AG09319 (cell line): ENCODE results near the gene IGF2.

Experiments
- DNase-seq: peaks from one replicate; pipeline ENCODE4 v3.0.0-alpha.2; 2010; ENCODE audit warnings: low read depth; ENCODE audit errors: extremely low read depth
- TF ChIP-seq, protein P1 (sequence below): IDR thresholded peaks from 2 replicates; pipeline ENCODE4 v1.5.1; 2011; ENCODE audit warnings: low read depth, mild to moderate bottlenecking, inconsistent platforms, low read length, moderate library complexity

The IGF2 gene

DNA sequence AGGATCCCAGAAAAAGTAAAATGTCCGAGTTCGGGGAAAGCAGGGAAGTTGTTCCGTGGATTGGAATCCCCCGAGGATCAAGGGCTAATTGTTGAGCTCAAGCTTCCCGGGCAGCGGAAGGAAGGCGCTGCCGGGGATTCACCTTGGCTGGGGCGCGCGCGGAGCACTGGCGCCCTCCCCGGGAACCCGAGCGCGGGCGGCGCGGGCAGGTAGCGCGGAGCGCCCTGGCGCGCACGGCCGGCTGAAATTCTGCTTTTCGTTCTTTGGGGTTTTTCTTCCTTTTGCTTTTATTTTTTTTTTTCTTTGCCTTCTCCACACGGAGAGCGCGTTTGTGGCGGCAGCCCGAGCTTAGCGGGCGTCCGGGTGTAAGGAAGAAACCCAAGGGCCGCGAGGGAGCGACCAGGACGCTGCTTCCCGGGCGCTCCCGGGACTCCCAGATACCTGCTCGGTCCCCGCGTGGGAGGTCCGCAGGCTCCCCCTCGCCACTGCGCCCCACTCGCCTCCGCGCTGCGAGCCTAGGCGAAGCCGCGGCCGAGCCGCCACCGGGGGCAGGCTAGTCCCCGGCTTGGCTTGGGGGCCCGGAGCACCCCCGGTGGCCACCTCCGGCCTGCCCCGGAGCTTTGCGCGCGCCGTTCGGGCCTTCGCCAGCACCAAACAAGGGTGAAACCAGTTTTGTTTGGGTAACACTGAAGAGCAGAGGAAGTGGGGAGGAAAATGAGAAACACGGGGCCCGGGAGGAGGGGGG lies 4.8 kb upstream of the IGF2 start:
- no peak for DNase-seq
- TF ChIP-seq, protein P1, sequence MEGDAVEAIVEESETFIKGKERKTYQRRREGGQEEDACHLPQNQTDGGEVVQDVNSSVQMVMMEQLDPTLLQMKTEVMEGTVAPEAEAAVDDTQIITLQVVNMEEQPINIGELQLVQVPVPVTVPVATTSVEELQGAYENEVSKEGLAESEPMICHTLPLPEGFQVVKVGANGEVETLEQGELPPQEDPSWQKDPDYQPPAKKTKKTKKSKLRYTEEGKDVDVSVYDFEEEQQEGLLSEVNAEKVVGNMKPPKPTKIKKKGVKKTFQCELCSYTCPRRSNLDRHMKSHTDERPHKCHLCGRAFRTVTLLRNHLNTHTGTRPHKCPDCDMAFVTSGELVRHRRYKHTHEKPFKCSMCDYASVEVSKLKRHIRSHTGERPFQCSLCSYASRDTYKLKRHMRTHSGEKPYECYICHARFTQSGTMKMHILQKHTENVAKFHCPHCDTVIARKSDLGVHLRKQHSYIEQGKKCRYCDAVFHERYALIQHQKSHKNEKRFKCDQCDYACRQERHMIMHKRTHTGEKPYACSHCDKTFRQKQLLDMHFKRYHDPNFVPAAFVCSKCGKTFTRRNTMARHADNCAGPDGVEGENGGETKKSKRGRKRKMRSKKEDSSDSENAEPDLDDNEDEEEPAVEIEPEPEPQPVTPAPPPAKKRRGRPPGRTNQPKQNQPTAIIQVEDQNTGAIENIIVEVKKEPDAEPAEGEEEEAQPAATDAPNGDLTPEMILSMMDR: no peak

DNA sequence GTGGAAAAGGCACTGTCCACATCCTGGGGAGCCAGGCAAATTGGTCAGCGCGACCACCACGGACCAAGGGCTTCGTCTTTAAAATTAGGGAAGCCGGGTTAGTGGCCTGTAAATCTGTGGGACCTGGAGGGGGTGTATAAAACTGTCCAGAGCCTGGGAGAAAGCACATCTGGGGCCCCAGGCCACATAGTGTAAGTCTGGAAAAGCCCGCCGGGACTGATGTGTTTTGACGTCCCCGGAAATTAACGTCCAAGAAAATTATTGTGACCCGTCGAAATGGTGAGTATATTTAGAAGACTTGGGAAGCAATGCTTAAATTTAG lies 4.2 kb upstream of the IGF2 start:
- DNase-seq: no peak
- TF ChIP-seq, protein P1: no peak

DNA sequence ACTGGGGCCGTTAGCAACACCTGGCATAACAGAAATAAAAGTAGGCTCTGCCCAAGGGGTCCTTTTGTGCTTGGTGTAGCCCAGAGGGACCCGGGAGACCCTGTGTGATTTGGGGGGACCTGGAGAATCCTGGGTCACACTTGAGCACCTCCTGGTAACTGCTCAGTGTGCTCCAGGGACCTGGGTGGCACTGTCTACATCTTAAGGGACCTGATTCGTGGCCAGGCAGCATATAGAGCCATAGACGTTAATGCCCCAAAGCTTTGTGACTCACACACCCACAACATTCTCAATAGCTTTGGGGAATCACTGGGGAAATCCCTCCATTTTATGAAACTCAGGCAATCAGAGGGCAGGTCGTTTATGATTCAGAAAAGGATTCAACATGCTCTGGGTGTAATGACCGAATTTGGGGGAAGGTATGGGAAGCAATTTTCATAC lies 3.6 kb upstream of the IGF2 start:
- DNase-seq: no peak
- TF ChIP-seq, protein P1: no peak

DNA sequence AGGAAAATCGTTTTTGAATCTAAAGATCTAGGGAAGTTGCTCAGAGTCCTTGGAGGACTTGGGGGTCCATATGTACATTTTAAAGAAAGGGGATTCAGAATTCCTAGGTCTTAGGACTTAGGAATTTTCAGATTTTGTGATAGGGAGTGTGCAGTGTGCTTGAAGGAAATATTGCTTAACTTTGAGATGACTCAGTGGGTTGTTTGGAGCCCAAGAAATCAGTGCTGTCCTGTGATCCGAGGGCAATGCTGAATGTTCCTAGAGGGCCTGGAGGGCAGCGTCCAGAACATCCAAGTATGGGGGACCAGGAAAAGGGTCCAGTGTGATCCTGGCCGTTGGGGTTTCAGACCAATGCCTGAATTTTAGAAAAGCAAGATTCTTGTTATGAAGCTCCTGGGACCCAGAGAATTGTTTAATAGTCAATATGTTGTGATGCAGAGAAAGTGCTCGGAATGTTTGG lies 3.1 kb upstream of the IGF2 start:
- no peak for DNase-seq
- TF ChIP-seq, protein P1: no peak

DNA sequence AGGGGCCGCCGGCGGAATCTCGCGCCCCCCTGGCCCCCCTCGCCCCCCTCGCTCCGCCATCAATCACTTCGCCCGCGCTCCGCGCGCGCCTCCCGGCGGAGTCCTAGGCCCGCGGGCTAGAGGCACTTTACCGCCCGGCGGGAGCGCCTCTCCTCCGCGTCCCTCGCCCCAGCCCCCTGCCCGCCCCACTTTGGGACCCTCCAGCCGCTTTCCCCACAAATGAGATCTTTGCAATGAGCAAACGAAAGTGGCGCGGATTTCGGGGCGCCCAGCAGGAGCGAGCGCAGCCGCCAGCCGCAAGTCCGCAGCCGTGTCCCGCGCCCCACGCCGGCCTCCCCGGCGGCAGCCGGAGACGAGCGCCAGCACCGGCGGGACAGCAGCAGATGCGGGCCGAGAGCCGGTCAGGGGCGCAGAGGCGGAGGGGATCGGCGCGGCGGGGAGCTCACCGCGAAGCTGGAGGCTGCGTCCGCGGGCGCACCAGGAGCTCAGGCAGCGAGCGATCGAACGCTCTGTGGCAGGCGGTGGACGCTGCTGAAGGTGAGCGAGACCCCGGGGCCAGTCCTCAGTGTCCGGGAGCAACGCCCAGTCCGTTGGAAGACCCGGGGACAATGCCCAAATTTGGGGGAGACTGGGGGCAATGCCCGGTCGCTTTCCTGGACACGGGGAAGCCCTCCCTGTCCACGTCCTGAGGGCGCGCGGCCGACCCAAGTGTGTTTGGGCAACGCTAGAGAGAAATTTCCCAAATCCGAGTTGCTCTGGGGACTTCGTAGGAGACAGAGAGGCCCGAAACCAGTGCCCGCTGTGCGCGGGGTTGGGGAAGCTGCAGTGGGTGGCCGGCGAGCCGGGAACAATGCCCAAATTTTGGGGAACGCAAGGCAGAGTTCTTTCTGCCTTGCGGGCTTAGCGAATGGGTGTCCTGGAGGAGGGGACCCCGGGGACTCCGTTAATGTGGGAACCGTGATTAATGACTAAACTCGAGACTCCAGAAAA lies 1.5 kb upstream of the IGF2 start:
- DNase-seq: no peak
- TF ChIP-seq, protein P1: no peak

DNA sequence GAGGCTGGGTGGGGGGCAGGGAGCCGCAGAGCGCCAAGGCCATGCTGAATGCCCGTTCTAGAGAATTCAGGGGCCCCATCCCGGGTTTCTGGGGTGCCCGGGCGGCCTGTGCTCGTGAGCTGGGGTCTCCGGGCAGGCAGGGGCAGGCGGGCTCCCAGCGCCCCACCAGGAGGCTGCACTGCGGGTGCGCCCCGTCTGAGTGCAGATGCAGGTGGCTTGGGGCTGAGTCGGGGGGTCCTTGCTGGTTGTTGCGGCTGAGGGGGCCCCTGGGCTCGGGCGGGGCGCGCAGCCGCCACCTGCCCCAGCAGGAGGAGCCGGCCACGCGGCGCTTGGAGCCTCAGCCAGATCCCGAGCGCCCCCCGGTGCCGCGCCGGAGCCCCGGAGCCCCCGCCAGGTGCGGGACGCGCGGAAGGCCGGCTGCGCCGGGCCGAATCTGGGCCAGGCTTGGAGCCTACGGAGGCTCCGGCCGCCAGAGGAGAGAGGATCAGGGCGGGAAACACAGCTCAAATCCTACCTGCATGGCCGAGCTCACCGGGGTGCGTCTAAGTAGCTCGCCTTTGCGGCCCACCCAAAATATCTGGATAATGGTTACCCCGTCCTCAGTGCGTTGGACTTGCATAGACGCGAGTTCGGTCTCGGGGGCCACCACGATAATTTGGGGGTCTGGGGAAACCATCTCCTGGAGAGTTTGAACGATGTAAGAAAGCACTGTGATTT lies 590 bp upstream of the IGF2 start:
- TF ChIP-seq, protein P1: no peak
- no peak for DNase-seq
